NT2/D1 (cell line): ENCODE data around the gene WDR20.

Experiments
- DNase-seq: peaks from one replicate; pipeline ENCODE4 v3.0.0-alpha.2; 2011; ENCODE audit warnings: low read depth, low spot score
- H3K27me3 ChIP-seq: 2 replicates; pipeline ENCODE4 v1.6.0; 2011; ENCODE audit warnings: mild to moderate bottlenecking; ENCODE audit not compliant: insufficient read length, insufficient read depth
- H3K36me3 ChIP-seq: 2 replicates; pipeline ENCODE4 v1.6.1; 2011; ENCODE audit warnings: mild to moderate bottlenecking, low read length, mixed read lengths; ENCODE audit not compliant: insufficient read depth, insufficient read length
- H3K4me1 ChIP-seq: 2 replicates; pipeline ENCODE4 v1.5.1; 2011; ENCODE audit not compliant: insufficient read depth, insufficient read length
- H3K4me3 ChIP-seq: 2 replicates; pipeline ENCODE4 v1.5.1; 2011; ENCODE audit warnings: low read depth; ENCODE audit not compliant: insufficient read length
- H3K9ac ChIP-seq: 2 replicates; pipeline ENCODE4 v1.6.0; 2011; ENCODE audit warnings: low read depth; ENCODE audit not compliant: insufficient read length
- H3K9me3 ChIP-seq: 2 replicates; pipeline ENCODE4 v1.5.1; 2011; ENCODE audit warnings: mild to moderate bottlenecking, low read length; ENCODE audit not compliant: insufficient read depth
- SUZ12 ChIP-seq: IDR thresholded peaks from 2 replicates; pipeline ENCODE4 v1.6.1; 2011; ENCODE audit not compliant: insufficient read length, insufficient read depth; ENCODE audit errors: extremely low read depth
- YY1 ChIP-seq: IDR thresholded peaks from 2 replicates; pipeline ENCODE4 v1.6.1; 2011; ENCODE audit not compliant: insufficient read length, insufficient read depth
- ZNF274 ChIP-seq: IDR thresholded peaks from 2 replicates; pipeline ENCODE4 v1.6.1; 2011; ENCODE audit warnings: mild to moderate bottlenecking, low read depth, low read length

WDR20 gene

GRCh38 chr14:102206918-102207317 is 67.2 kb downstream of the WDR20 start:
- H3K27me3 ChIP-seq, result no peaks in the 10 kb centered on the region
- H3K9me3 ChIP-seq, result no peaks in the 10 kb centered on the region
- H3K9ac ChIP-seq, result no peak overlapping the region
- no peak overlapping the region for H3K4me3 ChIP-seq
- peaks cover 48% of the 10 kb centered on the region for H3K36me3 ChIP-seq
- H3K4me1 ChIP-seq, result peaks cover 2% of the 10 kb centered on the region
- TF ChIP-seq YY1 (no peak), SUZ12 (no peak), ZNF274 (no peak)
- no peak for DNase-seq

- no peak for TF ChIP-seq ZNF274
- TF ChIP-seq YY1, result no peak
- TF ChIP-seq SUZ12, result no peak
- H3K4me1 ChIP-seq, result peaks cover 2% of the 10 kb centered on the region
Observed at GRCh38 chr14:102207831-102208365, 68.2 kb downstream of the WDR20 start.

DNA sequence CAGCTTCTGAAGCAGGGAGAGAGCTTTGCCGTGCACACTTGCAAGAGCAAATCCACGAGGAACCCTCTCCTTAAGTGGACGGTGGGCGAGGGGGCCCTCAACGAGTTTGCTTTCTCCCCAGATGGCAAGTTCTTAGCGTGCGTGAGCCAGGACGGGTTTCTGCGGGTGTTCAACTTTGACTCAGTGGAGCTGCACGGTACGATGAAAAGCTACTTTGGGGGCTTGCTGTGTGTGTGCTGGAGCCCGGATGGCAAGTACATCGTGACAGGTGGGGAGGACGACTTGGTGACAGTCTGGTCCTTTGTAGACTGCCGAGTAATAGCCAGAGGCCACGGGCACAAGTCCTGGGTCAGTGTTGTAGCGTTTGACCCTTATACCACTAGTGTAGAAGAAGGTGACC is 69.0 kb downstream of the WDR20 start:
- DNase-seq, result no peak
- Histone ChIP-seq H3K4me3 (no peak overlapping the region), H3K4me1 (peaks cover 3% of the 10 kb centered on the region), H3K36me3 (peaks cover 58% of the 10 kb centered on the region), H3K9ac (no peak overlapping the region), H3K27me3 (no peaks in the 10 kb centered on the region), H3K9me3 (no peaks in the 10 kb centered on the region)
- TF ChIP-seq SUZ12 (no peak), YY1 (no peak), ZNF274 (no peak)

More at GRCh38 chr14:102207831-102208365, 68.2 kb downstream of the WDR20 start:
- no peak overlapping the region for H3K4me3 ChIP-seq
- H3K27me3 ChIP-seq, result no peaks in the 10 kb centered on the region
- DNase-seq, result no peak
- H3K9ac ChIP-seq, result no peak overlapping the region
- peaks cover 56% of the 10 kb centered on the region for H3K36me3 ChIP-seq
- H3K9me3 ChIP-seq, result no peaks in the 10 kb centered on the region

GRCh38 chr14:102209224-102209966 is 69.7 kb downstream of the WDR20 start:
- Histone ChIP-seq H3K4me3 (no peak overlapping the region), H3K9me3 (no peaks in the 10 kb centered on the region), H3K36me3 (peaks cover 56% of the 10 kb centered on the region), H3K27me3 (no peaks in the 10 kb centered on the region), H3K4me1 (peaks cover 4% of the 10 kb centered on the region), H3K9ac (no peak overlapping the region)
- TF ChIP-seq SUZ12, result no peak
- no peak for TF ChIP-seq YY1
- no peak for TF ChIP-seq ZNF274
- no peak for DNase-seq

- no peak overlapping the region for H3K9ac ChIP-seq
- H3K4me3 ChIP-seq, result no peak overlapping the region
- H3K36me3 ChIP-seq, result peaks cover 49% of the 10 kb centered on the region
- peaks cover 4% of the 10 kb centered on the region for H3K4me1 ChIP-seq
- DNase-seq, result no peak
- no peaks in the 10 kb centered on the region for H3K27me3 ChIP-seq
- no peak for TF ChIP-seq SUZ12
- no peak for TF ChIP-seq YY1
- H3K9me3 ChIP-seq, result no peaks in the 10 kb centered on the region
Observed at GRCh38 chr14:102210421-102211042, 70.8 kb downstream of the WDR20 start.

DNA sequence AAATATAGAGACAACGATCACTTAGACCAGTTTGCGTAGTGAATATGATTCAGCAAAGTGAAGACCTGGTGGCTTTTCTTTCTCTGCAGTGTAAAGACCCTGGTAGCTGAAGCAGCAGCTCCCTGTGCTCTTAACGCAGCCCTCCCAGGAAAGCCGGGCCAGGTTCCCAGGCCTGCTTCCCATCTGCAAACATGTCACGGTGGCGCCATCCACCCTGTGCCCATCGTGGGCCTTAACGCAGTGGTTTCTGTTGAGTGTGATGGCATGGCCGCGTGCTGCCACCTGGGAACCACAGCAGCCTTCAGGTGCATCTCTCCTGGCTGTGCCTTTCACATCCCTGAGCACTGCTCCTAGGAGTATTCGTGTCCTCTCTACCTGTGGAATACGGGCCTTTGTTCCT is 71.5 kb downstream of the WDR20 start:
- Histone ChIP-seq H3K9me3 (no peaks in the 10 kb centered on the region), H3K27me3 (no peaks in the 10 kb centered on the region), H3K9ac (no peak overlapping the region), H3K36me3 (peaks cover 45% of the 10 kb centered on the region), H3K4me3 (no peak overlapping the region), H3K4me1 (peaks cover 4% of the 10 kb centered on the region)
- no peak for TF ChIP-seq SUZ12
- TF ChIP-seq YY1, result no peak
- no peak for TF ChIP-seq ZNF274
- DNase-seq, result no peak

- Histone ChIP-seq H3K27me3 (no peaks in the 10 kb centered on the region), H3K36me3 (peaks cover 44% of the 10 kb centered on the region), H3K4me3 (no peak overlapping the region), H3K9ac (no peak overlapping the region), H3K9me3 (no peaks in the 10 kb centered on the region), H3K4me1 (peaks cover 4% of the 10 kb centered on the region)
- no peak for TF ChIP-seq YY1
- no peak for TF ChIP-seq ZNF274
- TF ChIP-seq SUZ12, result no peak
- no peak for DNase-seq
Observed at GRCh38 chr14:102212356-102212755, 72.7 kb downstream of the WDR20 start.
